IPS-18c (cell line): ENCODE measurements around the gene LNX2.
"Not testable (repeated sequence)": the region's sequence is repeated elsewhere in the genome, so short reads cannot be mapped to it uniquely, and the experiment has no call there.

ENCODE experiments used
- H3K4me3 ChIP-seq: 2 replicates; pipeline ENCODE4 v1.7.0; 2013; ENCODE audit warnings: low read depth, mild to moderate bottlenecking, low read length, moderate library complexity; ENCODE audit not compliant: insufficient read depth
- H3K9me3 ChIP-seq: one replicate; pipeline ENCODE4 v1.6.1; 2013; ENCODE audit warnings: mild to moderate bottlenecking, low read length, moderate library complexity; ENCODE audit not compliant: control insufficient read depth, insufficient read depth

LNX2 gene

GRCh38 chr13:27641711-27642502, 21.6 kb upstream of the LNX2 start:
- H3K4me3 ChIP-seq, result no peak overlapping the region
- no peaks in the 10 kb centered on the region for H3K9me3 ChIP-seq

- Histone ChIP-seq H3K9me3 (no peaks in the 10 kb centered on the region), H3K4me3 (no peak overlapping the region)
These were observed 18.9 kb upstream of the LNX2 start for GRCh38 chr13:27639186-27639585.

GRCh38 chr13:27638521-27638920, 18.2 kb upstream of the LNX2 start:
- H3K4me3 ChIP-seq, result no peak overlapping the region
- H3K9me3 ChIP-seq, result no peaks in the 10 kb centered on the region

- Histone ChIP-seq H3K4me3 (no peak overlapping the region), H3K9me3 (no peaks in the 10 kb centered on the region)
These were observed 17.7 kb upstream of the LNX2 start for GRCh38 chr13:27638001-27638400.

- no peaks in the 10 kb centered on the region for H3K9me3 ChIP-seq
- no peak overlapping the region for H3K4me3 ChIP-seq
These were observed 16.9 kb upstream of the LNX2 start for GRCh38 chr13:27637289-27637626.

GRCh38 chr13:27636589-27637288, 16.4 kb upstream of the LNX2 start:
- Histone ChIP-seq H3K9me3 (no peaks in the 10 kb centered on the region), H3K4me3 (no peak overlapping the region)

GRCh38 chr13:27635266-27635665, 14.9 kb upstream of the LNX2 start:
- no peak overlapping the region for H3K4me3 ChIP-seq
- no peaks in the 10 kb centered on the region for H3K9me3 ChIP-seq

GRCh38 chr13:27634791-27635190, 14.5 kb upstream of the LNX2 start:
- H3K9me3 ChIP-seq, result no peaks in the 10 kb centered on the region
- no peak overlapping the region for H3K4me3 ChIP-seq

GRCh38 chr13:27634231-27634630, 13.9 kb upstream of the LNX2 start:
- Histone ChIP-seq H3K9me3 (no peaks in the 10 kb centered on the region), H3K4me3 (no peak overlapping the region)

- Histone ChIP-seq H3K4me3 (no peak overlapping the region), H3K9me3 (no peaks in the 10 kb centered on the region)
These were observed 12.3 kb upstream of the LNX2 start for GRCh38 chr13:27632648-27633047.

GRCh38 chr13:27632214-27632613, 11.9 kb upstream of the LNX2 start:
- Histone ChIP-seq H3K9me3 (no peaks in the 10 kb centered on the region), H3K4me3 (no peak overlapping the region)

- Histone ChIP-seq H3K9me3 (no peaks in the 10 kb centered on the region), H3K4me3 (no peak overlapping the region)
These were observed 11.3 kb upstream of the LNX2 start for GRCh38 chr13:27631665-27632064.

- no peak overlapping the region for H3K4me3 ChIP-seq
These were observed 10.8 kb upstream of the LNX2 start for GRCh38 chr13:27631156-27631555.

GRCh38 chr13:27628766-27629165, 8.4 kb upstream of the LNX2 start:
- H3K9me3 ChIP-seq, H3K4me3 ChIP-seq: not testable (repeated sequence)

More at GRCh38 chr13:27631156-27631555, 10.8 kb upstream of the LNX2 start:
- no peaks in the 10 kb centered on the region for H3K9me3 ChIP-seq

GRCh38 chr13:27628081-27628480, 7.8 kb upstream of the LNX2 start:
- no peak overlapping the region for H3K4me3 ChIP-seq
- H3K9me3 ChIP-seq, result no peaks in the 10 kb centered on the region

- H3K4me3 ChIP-seq, result no peak overlapping the region
These were observed 7.1 kb upstream of the LNX2 start for GRCh38 chr13:27627380-27627779.

GRCh38 chr13:27625839-27626238, 5.5 kb upstream of the LNX2 start:
- H3K9me3 ChIP-seq, result no peaks in the 10 kb centered on the region
- H3K4me3 ChIP-seq, result no peak overlapping the region

More at GRCh38 chr13:27627380-27627779, 7.1 kb upstream of the LNX2 start:
- H3K9me3 ChIP-seq, result no peaks in the 10 kb centered on the region

GRCh38 chr13:27624071-27624470, 3.7 kb upstream of the LNX2 start:
- H3K4me3 ChIP-seq, result no peak overlapping the region
- H3K9me3 ChIP-seq, result no peaks in the 10 kb centered on the region
